HEK293 (cell line): ENCODE data around the gene FAM83C.

Source experiments
- CTCF ChIA-PET: fragments of 350-600 bp; formaldehyde crosslinking; extraction: SDS; loops from one replicate; lab custom pipeline; 2021; ENCODE audit warnings: antibody characterized with exemption; lab: Yijun Ruan, JAX
- POLR2A ChIA-PET: fragments of 300-600 bp; formaldehyde crosslinking; extraction: SDS; loops from one replicate; lab custom pipeline; 2020; ENCODE audit warnings: antibody characterized with exemption, inconsistent platforms; lab: Yijun Ruan, JAX
- H3K27ac ChIP-seq: fragments of 200-500 bp; sonication (Bioruptor generic); 2 replicates; pipeline ENCODE4 v1.5.1; 2014; ENCODE audit warnings: low read depth, low read length, control low read depth, inconsistent platforms; ENCODE audit errors: extremely low read depth
- H3K36me3 ChIP-seq, 2 experiments: fragments of 200-500 bp in 1 of 2; sonication (Bioruptor generic) in 1 of 2; 1 replicate in 1 of 2; 2 replicates in 1 of 2; pipeline ENCODE4 v1.5.1; 2014 to 2017; ENCODE audit warnings: inconsistent platforms in 2 of 2, low read length in 2 of 2; ENCODE audit not compliant: control insufficient read depth in 2 of 2, insufficient read depth in 1 of 2
- H3K4me1 ChIP-seq: fragments of 200-500 bp; sonication (Bioruptor generic); 2 replicates; pipeline ENCODE4 v1.5.1; 2014; ENCODE audit warnings: mild to moderate bottlenecking, low read length, inconsistent platforms; ENCODE audit not compliant: control insufficient read depth, insufficient read depth
- H3K4me3 ChIP-seq: 2 replicates; pipeline ENCODE4 v1.5.1; 2011; ENCODE audit warnings: low read depth, mild to moderate bottlenecking, control low read depth, low read length, moderate library complexity
- H3K9me3 ChIP-seq: fragments of 200-500 bp; sonication (Bioruptor generic); 2 replicates; pipeline ENCODE4 v1.5.1; 2014; ENCODE audit warnings: low read depth, low read length, inconsistent platforms; ENCODE audit not compliant: control insufficient read depth, insufficient read depth
- HOXD13 ChIP-seq: sonication (generic); formaldehyde crosslinking; IDR thresholded peaks from 2 replicates; pipeline ENCODE4 v1.8.0; 2022; ENCODE audit warnings: missing genetic modification reagents, borderline replicate concordance
- KLF1 ChIP-seq: fragments of 450-650 bp; formaldehyde crosslinking; IDR thresholded peaks from 2 replicates; pipeline ENCODE4 v1.5.1; 2016; ENCODE audit warnings: missing biosample characterization, missing genetic modification characterization
- ZFP3 ChIP-seq: fragments of 450-650 bp; formaldehyde crosslinking; IDR thresholded peaks from 2 replicates; pipeline ENCODE4 v1.5.1; 2016; ENCODE audit warnings: low read depth, missing biosample characterization, missing genetic modification characterization
- ZNF184 ChIP-seq: fragments of 450-650 bp; IDR thresholded peaks from 2 replicates; pipeline ENCODE4 v1.5.1; 2018; ENCODE audit warnings: missing biosample characterization, mild to moderate bottlenecking, missing genetic modification characterization
- ZNF292 ChIP-seq: fragments of 450-650 bp; formaldehyde crosslinking; IDR thresholded peaks from 2 replicates; pipeline ENCODE4 v1.5.1; 2016; ENCODE audit warnings: low read depth, missing biosample characterization, missing genetic modification characterization, borderline replicate concordance
- ZNF335 ChIP-seq: fragments of 450-650 bp; formaldehyde crosslinking; conservative IDR thresholded peaks from 2 replicates; pipeline ENCODE4 v1.5.1; 2016; ENCODE audit warnings: missing biosample characterization, missing genetic modification characterization
- ZNF366 ChIP-seq: fragments of 450-650 bp; formaldehyde crosslinking; conservative IDR thresholded peaks from 2 replicates; pipeline ENCODE4 v1.5.1; 2016; ENCODE audit warnings: missing biosample characterization, missing genetic modification characterization
- ZNF48 ChIP-seq: fragments of 450-650 bp; formaldehyde crosslinking; IDR thresholded peaks from 2 replicates; pipeline ENCODE4 v1.5.1; 2016; ENCODE audit warnings: missing biosample characterization, missing genetic modification characterization
- ZNF521 ChIP-seq: fragments of 450-650 bp; formaldehyde crosslinking; IDR thresholded peaks from 2 replicates; pipeline ENCODE4 v1.5.1; 2017; ENCODE audit warnings: missing biosample characterization, mild to moderate bottlenecking, missing genetic modification characterization
- ZNF529 ChIP-seq: fragments of 450-650 bp; formaldehyde crosslinking; IDR thresholded peaks from 2 replicates; pipeline ENCODE4 v1.5.1; 2017; ENCODE audit warnings: missing genetic modification characterization, missing biosample characterization; ENCODE audit not compliant: insufficient replicate concordance
- ZNF558 ChIP-seq: fragments of 450-650 bp; formaldehyde crosslinking; IDR thresholded peaks from 2 replicates; pipeline ENCODE4 v1.5.1; 2016; ENCODE audit warnings: missing biosample characterization, missing genetic modification characterization
- ZNF610 ChIP-seq: fragments of 450-650 bp; formaldehyde crosslinking; IDR thresholded peaks from 2 replicates; pipeline ENCODE4 v1.5.1; 2016; ENCODE audit warnings: missing biosample characterization, missing genetic modification characterization, borderline replicate concordance
- ZNF624 ChIP-seq: fragments of 450-650 bp; formaldehyde crosslinking; IDR thresholded peaks from 2 replicates; pipeline ENCODE4 v1.5.1; 2017; ENCODE audit warnings: missing biosample characterization, missing genetic modification characterization
- ZNF664 ChIP-seq: fragments of 450-650 bp; formaldehyde crosslinking; IDR thresholded peaks from 2 replicates; pipeline ENCODE4 v1.5.1; 2016; ENCODE audit warnings: missing biosample characterization, missing genetic modification characterization
- ZNF707 ChIP-seq: fragments of 450-650 bp; formaldehyde crosslinking; IDR thresholded peaks from 2 replicates; pipeline ENCODE4 v1.5.1; 2016; ENCODE audit warnings: missing biosample characterization, missing genetic modification characterization
- ZNF76 ChIP-seq: fragments of 450-650 bp; formaldehyde crosslinking; IDR thresholded peaks from 2 replicates; pipeline ENCODE4; 2016; ENCODE audit warnings: low read depth, missing biosample characterization, missing genetic modification characterization, borderline replicate concordance

Gene FAM83C

GRCh38 chr20:35246723-35247122, 45.5 kb downstream of the FAM83C start:
- H3K9me3 ChIP-seq = no peaks in the 10 kb centered on the region
- POLR2A ChIA-PET = no interaction called here
- CTCF ChIA-PET = no interaction called here
- TF ChIP-seq ZNF521 (no peak), ZNF76 (tag by site-specific recombination) (no peak), ZNF335 (no peak), KLF1 (tag by site-specific recombination) (no peak), ZNF707 (tag by site-specific recombination) (no peak), ZNF292 (no peak), ZNF610 (tag by site-specific recombination) (no peak)
- TF ChIP-seq, all 188 proteins: peak for 0
- no peaks in the 10 kb centered on the region for H3K4me1 ChIP-seq
- no peak overlapping the region for H3K27ac ChIP-seq
- no peaks in the 10 kb centered on the region for H3K36me3 ChIP-seq
- no peak overlapping the region for H3K4me3 ChIP-seq

- H3K9me3 ChIP-seq = no peaks in the 10 kb centered on the region
- H3K4me3 ChIP-seq = no peak overlapping the region
- POLR2A ChIA-PET = no interaction called here
- no peaks in the 10 kb centered on the region for H3K36me3 ChIP-seq
- no peak overlapping the region for H3K27ac ChIP-seq
- TF ChIP-seq ZNF558 (no peak), ZNF529 (tag by site-specific recombination) (no peak), ZNF610 (tag by site-specific recombination) (no peak), ZNF184 (tag by site-specific recombination) (no peak), ZNF366 (no peak)
- CTCF ChIA-PET = interaction anchor here (0.7 kb wide), 1 partner anchor 235 kb away, joined by 3 read pairs; no protein-coding TSS in a partner anchor
- H3K4me1 ChIP-seq = no peaks in the 10 kb centered on the region
Observed at GRCh38 chr20:35243986-35244385, 48.2 kb downstream of the FAM83C start.

GRCh38 chr20:35243317-35243716, 48.9 kb downstream of the FAM83C start:
- CTCF ChIA-PET = interaction anchor here (0.6 kb wide), 1 partner anchor 26 kb away, joined by 3 read pairs; no protein-coding TSS in a partner anchor
- Histone ChIP-seq H3K4me1 (no peaks in the 10 kb centered on the region), H3K9me3 (no peaks in the 10 kb centered on the region), H3K36me3 (no peaks in the 10 kb centered on the region)
- no peak for TF ChIP-seq ZNF624
- TF ChIP-seq ZNF610 (tag by site-specific recombination) = no peak
- peak; percentile 94 for TF ChIP-seq ZNF664 (tag by site-specific recombination)
- TF ChIP-seq HOXD13 (CRISPR knock-in tag) = no peak
- TF ChIP-seq, all 188 proteins: peak for 1
- POLR2A ChIA-PET = interaction anchor here (1.2 kb wide), 1 partner anchor 21 kb away, joined by 4 read pairs; no protein-coding TSS in a partner anchor
- Histone ChIP-seq H3K4me3 (no peak overlapping the region), H3K27ac (no peak overlapping the region)

- no peak overlapping the region for H3K4me3 ChIP-seq
- CTCF ChIA-PET = interaction anchor here (0.6 kb wide), 1 partner anchor 88 kb away, joined by 4 read pairs; no protein-coding TSS in a partner anchor
- POLR2A ChIA-PET = interaction anchor here (0.5 kb wide), 1 partner anchor 11 kb away, joined by 3 read pairs; no protein-coding TSS in a partner anchor
- no peaks in the 10 kb centered on the region for H3K36me3 ChIP-seq
- peak; percentile 54; the same call in 1 of the 2 replicates for TF ChIP-seq ZFP3
- TF ChIP-seq ZNF48 (tag by site-specific recombination) = no peak
- H3K4me1 ChIP-seq = no peaks in the 10 kb centered on the region
- H3K27ac ChIP-seq = no peak overlapping the region
- no peaks in the 10 kb centered on the region for H3K9me3 ChIP-seq
Observed at GRCh38 chr20:35240811-35241293, 51.4 kb downstream of the FAM83C start.
